Thyroid gland (tissue), 4 donors: ENCODE data around the gene HIGD2A.

ENCODE experiments used
- CTCF ChIP-seq, 6 experiments: fragments of 200-600 bp in 3 of 6; fragments of 450-650 bp in 3 of 6; sonication (generic) in 3 of 6; IDR thresholded peaks; one replicate each; pipeline ENCODE4 v1.5.1; 2016 to 2019; ENCODE audit warnings: antibody characterized with exemption in 6 of 6, mild to moderate bottlenecking in 2 of 6, inconsistent platforms in 1 of 6, moderate library complexity in 1 of 6
- POLR2A ChIP-seq, 2 donors: fragments of 450-650 bp; IDR thresholded peaks; one replicate each; pipeline ENCODE4 v1.6.1; 2017; ENCODE audit warnings: antibody characterized with exemption in 2 of 2, mild to moderate bottlenecking in 2 of 2, moderate library complexity in 1 of 2

GRCh38 chr5:176425791-176426190 lies 37.2 kb downstream of the HIGD2A start:
- no peak for TF ChIP-seq CTCF (IDR thresholded peaks at IDR 0.05)
- TF ChIP-seq POLR2A (IDR thresholded peaks at IDR 0.05), result no peak
